Neutrophil (primary cell): ENCODE data around the gene POU2AF2.

Experiments
- H3K27ac ChIP-seq: fragments of 200-600 bp; sonication (generic); 2 replicates; pipeline ENCODE4 v1.5.1; 2016; ENCODE audit warnings: mild to moderate bottlenecking, moderate library complexity
- H3K27me3 ChIP-seq: fragments of 200-600 bp; sonication (generic); 2 replicates; pipeline ENCODE4 v1.6.0; 2016; ENCODE audit warnings: mild to moderate bottlenecking
- H3K36me3 ChIP-seq: fragments of 200-600 bp; sonication (generic); 2 replicates; pipeline ENCODE4 v1.5.1; 2017
- H3K4me1 ChIP-seq, 2 experiments: fragments of 200-600 bp in 1 of 2; sonication (generic) in 1 of 2; 1 replicate in 1 of 2; 2 replicates in 1 of 2; pipeline versions ENCODE4 v1.5.1 to v1.6.1; 2013 to 2016; ENCODE audit warnings: low read depth in 1 of 2, low read length in 1 of 2, mild to moderate bottlenecking in 1 of 2, moderate library complexity in 1 of 2; ENCODE audit not compliant: control insufficient read depth in 1 of 2, insufficient read depth in 1 of 2
- H3K4me3 ChIP-seq, 2 experiments: fragments of 200-600 bp in 1 of 2; sonication (generic) in 1 of 2; 1 replicate in 1 of 2; 2 replicates in 1 of 2; pipeline ENCODE4 v1.5.1; 2013 to 2016; ENCODE audit warnings: low read depth in 1 of 2, low read length in 1 of 2, mild to moderate bottlenecking in 1 of 2, moderate library complexity in 1 of 2
- H3K9me3 ChIP-seq: fragments of 200-600 bp; sonication (generic); 2 replicates; pipeline ENCODE4 v1.5.1; 2016
- TF ChIP-seq, protein P1 (sequence below): fragments of 200-600 bp; sonication (generic); IDR thresholded peaks from 2 replicates; pipeline ENCODE4 v1.5.1; 2016; ENCODE audit warnings: antibody characterized with exemption

Gene POU2AF2, protein sequence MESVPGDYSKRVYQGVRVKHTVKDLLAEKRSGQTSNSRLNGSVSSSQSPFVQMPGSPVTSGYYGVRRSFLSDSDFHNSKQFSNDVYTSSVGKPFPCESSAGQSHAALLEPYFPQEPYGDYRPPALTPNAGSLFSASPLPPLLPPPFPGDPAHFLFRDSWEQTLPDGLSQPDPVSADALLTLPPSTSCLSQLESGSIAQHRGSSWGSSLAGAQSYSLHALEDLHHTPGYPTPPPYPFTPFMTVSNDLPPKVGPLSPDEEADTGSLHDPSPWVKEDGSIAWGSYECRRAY

GRCh38 chr11:111245425-111245824 is at the start of gene POU2AF2:
Gene POU2AF2, plus strand, starts transcription at chr11:111245725. Its CDS starts 129 bp downstream, at chr11:111245854.
- no peaks in the 10 kb centered on the region for H3K4me1 ChIP-seq
- no peaks in the 10 kb centered on the region for H3K27me3 ChIP-seq
- H3K4me3 ChIP-seq = no peak within 1 kb of the TSS
- no peaks in the 10 kb centered on the region for H3K36me3 ChIP-seq
- no peak within 1 kb of the TSS for H3K27ac ChIP-seq
- TF ChIP-seq, protein P1, sequence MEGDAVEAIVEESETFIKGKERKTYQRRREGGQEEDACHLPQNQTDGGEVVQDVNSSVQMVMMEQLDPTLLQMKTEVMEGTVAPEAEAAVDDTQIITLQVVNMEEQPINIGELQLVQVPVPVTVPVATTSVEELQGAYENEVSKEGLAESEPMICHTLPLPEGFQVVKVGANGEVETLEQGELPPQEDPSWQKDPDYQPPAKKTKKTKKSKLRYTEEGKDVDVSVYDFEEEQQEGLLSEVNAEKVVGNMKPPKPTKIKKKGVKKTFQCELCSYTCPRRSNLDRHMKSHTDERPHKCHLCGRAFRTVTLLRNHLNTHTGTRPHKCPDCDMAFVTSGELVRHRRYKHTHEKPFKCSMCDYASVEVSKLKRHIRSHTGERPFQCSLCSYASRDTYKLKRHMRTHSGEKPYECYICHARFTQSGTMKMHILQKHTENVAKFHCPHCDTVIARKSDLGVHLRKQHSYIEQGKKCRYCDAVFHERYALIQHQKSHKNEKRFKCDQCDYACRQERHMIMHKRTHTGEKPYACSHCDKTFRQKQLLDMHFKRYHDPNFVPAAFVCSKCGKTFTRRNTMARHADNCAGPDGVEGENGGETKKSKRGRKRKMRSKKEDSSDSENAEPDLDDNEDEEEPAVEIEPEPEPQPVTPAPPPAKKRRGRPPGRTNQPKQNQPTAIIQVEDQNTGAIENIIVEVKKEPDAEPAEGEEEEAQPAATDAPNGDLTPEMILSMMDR = no peak
- H3K9me3 ChIP-seq = no peaks in the 10 kb centered on the region

DNA sequence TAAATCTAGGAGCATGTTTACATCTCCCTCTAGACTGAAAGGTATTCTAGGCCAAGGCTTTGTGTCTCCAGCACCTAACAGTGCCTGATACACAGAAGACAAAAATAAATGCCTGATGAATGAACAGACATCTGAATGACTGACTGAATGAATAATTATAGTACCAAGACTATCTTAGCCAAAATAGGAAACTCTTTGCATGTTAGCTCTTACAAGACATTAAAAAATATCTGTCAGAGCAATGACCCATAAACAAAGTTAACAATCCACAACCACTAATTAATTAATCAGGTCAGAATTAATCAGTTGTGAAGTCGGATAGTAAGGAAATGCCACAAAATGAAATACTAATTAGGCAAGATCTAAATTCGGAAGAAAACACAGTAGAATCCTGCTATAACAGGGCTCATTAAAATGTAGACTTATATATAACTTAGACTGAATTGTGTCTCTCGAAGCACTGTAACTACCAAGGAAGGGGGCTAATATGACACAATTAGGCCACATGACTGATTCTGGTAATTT is 45.5 kb upstream of the POU2AF2 start:
- Histone ChIP-seq H3K4me3 (no peak overlapping the region), H3K27ac (no peak overlapping the region), H3K4me1 (no peaks in the 10 kb centered on the region), H3K36me3 (no peaks in the 10 kb centered on the region), H3K27me3 (no peaks in the 10 kb centered on the region), H3K9me3 (no peaks in the 10 kb centered on the region)
- TF ChIP-seq, protein P1 = no peak

GRCh38 chr11:111204211-111204610 is 41.3 kb upstream of the POU2AF2 start:
- TF ChIP-seq, protein P1 = no peak
- Histone ChIP-seq H3K9me3 (no peaks in the 10 kb centered on the region), H3K27ac (no peak overlapping the region), H3K27me3 (no peaks in the 10 kb centered on the region), H3K4me1 (no peaks in the 10 kb centered on the region), H3K4me3 (no peak overlapping the region), H3K36me3 (no peaks in the 10 kb centered on the region)

DNA sequence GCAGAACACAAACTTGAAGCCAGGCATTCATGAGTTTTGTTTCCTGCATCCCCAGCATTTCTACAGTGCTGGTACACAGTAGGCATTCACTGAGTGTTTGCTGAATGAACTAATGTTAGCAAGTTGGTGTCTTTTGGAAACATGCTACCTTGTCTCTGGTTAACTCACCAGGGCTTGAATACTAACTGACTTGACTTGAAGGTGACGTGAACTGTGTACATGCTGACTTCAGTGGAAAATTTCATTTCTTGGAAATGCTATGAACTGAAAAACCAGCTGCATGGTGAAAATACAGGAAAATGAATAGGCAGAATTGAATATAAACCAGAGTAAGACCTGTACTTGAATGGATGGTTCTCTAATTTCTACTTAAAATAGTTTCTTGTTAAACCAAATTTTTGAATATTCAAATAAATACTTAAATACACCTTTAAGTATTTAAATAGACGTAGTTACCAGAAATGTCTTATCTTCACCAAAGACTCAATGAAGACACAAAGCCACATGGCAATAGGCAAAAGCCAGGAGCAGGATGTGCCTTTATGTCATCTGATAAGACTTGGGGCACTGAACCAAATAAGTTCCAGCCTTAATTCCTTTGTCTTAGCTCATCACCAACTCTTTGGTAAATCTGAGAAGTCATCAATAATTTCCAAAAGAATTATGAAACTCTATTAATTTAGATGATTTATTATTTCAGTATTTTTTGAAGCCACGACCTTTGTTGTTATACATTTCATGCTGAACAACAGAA is 39.7 kb upstream of the POU2AF2 start:
- Histone ChIP-seq H3K27me3 (no peaks in the 10 kb centered on the region), H3K9me3 (no peaks in the 10 kb centered on the region), H3K4me1 (no peaks in the 10 kb centered on the region), H3K27ac (no peak overlapping the region), H3K36me3 (no peaks in the 10 kb centered on the region), H3K4me3 (no peak overlapping the region)
- TF ChIP-seq, protein P1 = no peak

GRCh38 chr11:111206472-111206871 is 39.1 kb upstream of the POU2AF2 start:
- TF ChIP-seq, protein P1 = no peak
- Histone ChIP-seq H3K4me3 (no peak overlapping the region), H3K27me3 (no peaks in the 10 kb centered on the region), H3K9me3 (no peaks in the 10 kb centered on the region), H3K27ac (no peak overlapping the region), H3K4me1 (no peaks in the 10 kb centered on the region), H3K36me3 (no peaks in the 10 kb centered on the region)
